HepG2 (cell line): ENCODE measurements around the gene HDAC4. TPM values are rescaled to one million over a fixed set of nuclear protein-coding genes. Genes with fewer than 3 reads are reported as not detected.

Source experiments
- AHR ChIP-seq: IDR thresholded peaks from 2 replicates; pipeline ENCODE4 v1.6.1; 2018; ENCODE audit warnings: missing genetic modification reagents, missing compliant biosample characterization
- ETV6 ChIP-seq: sonication (generic); formaldehyde crosslinking; conservative IDR thresholded peaks from 2 replicates; pipeline ENCODE4 v1.4.0; 2020; ENCODE audit warnings: missing genetic modification reagents
- GPN1 ChIP-seq: sonication (generic); formaldehyde crosslinking; IDR thresholded peaks from 2 replicates; pipeline ENCODE4 v1.5.1; 2020; ENCODE audit warnings: missing genetic modification reagents, borderline replicate concordance
- HDAC1 ChIP-seq: sonication (generic); formaldehyde crosslinking; IDR thresholded peaks from 2 replicates; pipeline ENCODE4 v1.5.1; 2020; ENCODE audit warnings: mild to moderate bottlenecking, missing genetic modification reagents
- HNRNPL ChIP-seq: fragments of 200-400 bp; formaldehyde crosslinking; IDR thresholded peaks from 2 replicates; pipeline ENCODE4 v1.6.1; 2017; ENCODE audit warnings: mild to moderate bottlenecking, low read depth, low read length
- KMT2A ChIP-seq: sonication (generic); formaldehyde crosslinking; IDR thresholded peaks from 2 replicates; pipeline ENCODE4 v1.4.0; 2020; ENCODE audit warnings: missing genetic modification reagents
- NRL ChIP-seq: sonication (generic); formaldehyde crosslinking; IDR thresholded peaks from 2 replicates; pipeline ENCODE4 v1.5.0; 2020; ENCODE audit warnings: missing genetic modification reagents, mild to moderate bottlenecking, moderate library complexity, borderline replicate concordance
- PHF8 ChIP-seq: sonication (generic); formaldehyde crosslinking; IDR thresholded peaks from 2 replicates; pipeline ENCODE4 v1.5.0; 2020; ENCODE audit warnings: missing genetic modification reagents
- ZBTB33 ChIP-seq: sonication (generic); formaldehyde crosslinking; IDR thresholded peaks from 2 replicates; pipeline ENCODE4 v1.4.0; 2020; ENCODE audit warnings: missing genetic modification reagents
- ZBTB38 ChIP-seq: sonication (generic); formaldehyde crosslinking; IDR thresholded peaks from 2 replicates; pipeline ENCODE4 v1.5.1; 2020; ENCODE audit warnings: mild to moderate bottlenecking, missing genetic modification reagents
- ZEB1 ChIP-seq: IDR thresholded peaks from 2 replicates; pipeline ENCODE4 v1.6.1; 2012; ENCODE audit warnings: mild to moderate bottlenecking, low read depth, inconsistent platforms; ENCODE audit not compliant: insufficient replicate concordance
- ZNF274 ChIP-seq: sonication (generic); formaldehyde crosslinking; IDR thresholded peaks from 2 replicates; pipeline ENCODE4 v1.5.1; 2020; ENCODE audit warnings: mild to moderate bottlenecking, missing genetic modification reagents
- ZNF552 ChIP-seq: sonication (generic); formaldehyde crosslinking; IDR thresholded peaks from 2 replicates; pipeline ENCODE4 v1.9.0; 2022; ENCODE audit warnings: missing genetic modification reagents, mild to moderate bottlenecking, borderline replicate concordance
- ZNF567 ChIP-seq: sonication (generic); formaldehyde crosslinking; IDR thresholded peaks from 2 replicates; pipeline ENCODE4 v1.8.1; 2023; ENCODE audit warnings: mild to moderate bottlenecking, missing genetic modification reagents, borderline replicate concordance
- polyA plus RNA-seq, 8 experiments: library from polyadenylated mRNA; depleted of rRNA in 3 of 8; stranded (reverse) in 7 of 8; unstranded in 1 of 8; fragments of >200 nt; fragmentation: Illumina TruSeq in 4 of 8; extraction: Trizol in 4 of 8; gene quantifications; 2 replicates each; pipeline versions ENCODE4 v1.2.1 to v1.2.3, GENCODE V29; 2011 to 2016; ENCODE audit warnings: low read depth in 4 of 8, missing spikeins in 1 of 8, mixed read lengths in 1 of 8; ENCODE audit not compliant: insufficient read depth in 1 of 8
- total RNA-seq, 5 experiments: library from RNA; depleted of rRNA; stranded (reverse); fragments of >200 nt; fragmentation: Illumina TruSeq; extraction: Trizol; gene quantifications; 2 replicates each; pipeline ENCODE4 v1.2.3, GENCODE V29; 2016; ENCODE audit warnings: low read depth in 1 of 5
- TF ChIP-seq, protein P1 (sequence below): sonication (generic); formaldehyde crosslinking; IDR thresholded peaks from 2 replicates; pipeline ENCODE4 v1.5.1; 2020; ENCODE audit warnings: mild to moderate bottlenecking, missing genetic modification reagents, moderate library complexity
- TF ChIP-seq, protein P2 (sequence below): IDR thresholded peaks from 2 replicates; pipeline ENCODE4 v1.6.1; 2012; ENCODE audit warnings: inconsistent platforms
- TF ChIP-seq, protein P3 (sequence below): sonication (generic); formaldehyde crosslinking; IDR thresholded peaks from 2 replicates; pipeline ENCODE4 v1.5.0; 2020; ENCODE audit warnings: mild to moderate bottlenecking, missing genetic modification reagents, borderline replicate concordance

HDAC4 gene
- total and polyA plus RNA-seq, 2 of the 13 experiments (the other 11 are each of a cell fraction or from before 2014, with no cell fraction given), result 10.1 to 11.5 TPM

DNA sequence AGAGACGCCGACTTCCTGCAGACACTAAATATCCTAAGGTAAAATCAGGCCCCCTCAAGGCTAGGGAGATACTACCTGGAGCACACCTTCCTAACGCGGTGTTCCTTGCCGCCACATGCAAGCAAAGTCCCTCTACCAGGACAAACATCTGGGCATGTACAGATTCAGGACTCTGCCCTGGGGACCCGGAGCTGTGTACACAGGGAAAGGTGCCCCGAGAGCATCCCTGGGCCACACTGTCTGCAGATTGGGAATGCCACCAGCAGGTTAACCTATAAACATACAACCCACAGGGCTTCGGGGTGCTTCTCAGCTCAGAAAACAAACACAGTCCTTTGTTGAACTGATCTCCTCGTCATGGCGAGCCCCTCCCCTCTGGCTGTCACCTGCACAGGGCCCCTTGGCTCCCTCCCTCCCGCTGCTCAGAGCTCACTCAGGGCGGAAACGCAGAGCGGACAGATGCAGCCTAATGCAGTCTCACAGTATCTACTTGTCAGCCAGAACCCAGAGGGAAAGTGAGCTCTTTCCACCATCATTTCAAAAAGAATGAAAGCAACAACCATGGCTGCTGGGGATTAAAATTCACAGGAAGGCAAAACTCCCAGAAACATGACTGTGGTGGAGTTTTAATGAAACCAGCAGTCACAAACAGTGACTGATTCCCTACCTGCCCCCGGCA is 218.8 kb downstream of the HDAC4 start (continued):
- TF ChIP-seq, protein P1, sequence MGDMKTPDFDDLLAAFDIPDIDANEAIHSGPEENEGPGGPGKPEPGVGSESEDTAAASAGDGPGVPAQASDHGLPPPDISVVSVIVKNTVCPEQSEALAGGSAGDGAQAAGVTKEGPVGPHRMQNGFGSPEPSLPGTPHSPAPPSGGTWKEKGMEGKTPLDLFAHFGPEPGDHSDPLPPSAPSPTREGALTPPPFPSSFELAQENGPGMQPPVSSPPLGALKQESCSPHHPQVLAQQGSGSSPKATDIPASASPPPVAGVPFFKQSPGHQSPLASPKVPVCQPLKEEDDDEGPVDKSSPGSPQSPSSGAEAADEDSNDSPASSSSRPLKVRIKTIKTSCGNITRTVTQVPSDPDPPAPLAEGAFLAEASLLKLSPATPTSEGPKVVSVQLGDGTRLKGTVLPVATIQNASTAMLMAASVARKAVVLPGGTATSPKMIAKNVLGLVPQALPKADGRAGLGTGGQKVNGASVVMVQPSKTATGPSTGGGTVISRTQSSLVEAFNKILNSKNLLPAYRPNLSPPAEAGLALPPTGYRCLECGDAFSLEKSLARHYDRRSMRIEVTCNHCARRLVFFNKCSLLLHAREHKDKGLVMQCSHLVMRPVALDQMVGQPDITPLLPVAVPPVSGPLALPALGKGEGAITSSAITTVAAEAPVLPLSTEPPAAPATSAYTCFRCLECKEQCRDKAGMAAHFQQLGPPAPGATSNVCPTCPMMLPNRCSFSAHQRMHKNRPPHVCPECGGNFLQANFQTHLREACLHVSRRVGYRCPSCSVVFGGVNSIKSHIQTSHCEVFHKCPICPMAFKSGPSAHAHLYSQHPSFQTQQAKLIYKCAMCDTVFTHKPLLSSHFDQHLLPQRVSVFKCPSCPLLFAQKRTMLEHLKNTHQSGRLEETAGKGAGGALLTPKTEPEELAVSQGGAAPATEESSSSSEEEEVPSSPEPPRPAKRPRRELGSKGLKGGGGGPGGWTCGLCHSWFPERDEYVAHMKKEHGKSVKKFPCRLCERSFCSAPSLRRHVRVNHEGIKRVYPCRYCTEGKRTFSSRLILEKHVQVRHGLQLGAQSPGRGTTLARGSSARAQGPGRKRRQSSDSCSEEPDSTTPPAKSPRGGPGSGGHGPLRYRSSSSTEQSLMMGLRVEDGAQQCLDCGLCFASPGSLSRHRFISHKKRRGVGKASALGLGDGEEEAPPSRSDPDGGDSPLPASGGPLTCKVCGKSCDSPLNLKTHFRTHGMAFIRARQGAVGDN, result peak; percentile 54
- TF ChIP-seq HDAC1 (CRISPR knock-in tag) (0 out of 2 replicates have a peak, but pooled peaks have one; percentile 30), HNRNPL (0 out of 2 replicates have a peak, but pooled peaks have one; percentile 41), ZEB1 (peak; percentile 26), ZNF567 (CRISPR knock-in tag) (no peak), ZBTB33 (CRISPR knock-in tag) (peak; percentile 57; the same call in 1 of the 2 replicates), ZBTB38 (CRISPR knock-in tag) (0 out of 2 replicates have a peak, but pooled peaks have one; percentile 57), ZNF274 (CRISPR knock-in tag) (0 out of 2 replicates have a peak, but pooled peaks have one; percentile 68), NRL (peak; percentile 22; the same call in 1 of the 2 replicates), KMT2A (CRISPR knock-in tag) (no peak), ETV6 (no peak), ZNF552 (no peak), PHF8 (0 out of 2 replicates have a peak, but pooled peaks have one; percentile 20), GPN1 (no peak), AHR (CRISPR knock-in tag) (no peak)
- TF ChIP-seq, protein P2, sequence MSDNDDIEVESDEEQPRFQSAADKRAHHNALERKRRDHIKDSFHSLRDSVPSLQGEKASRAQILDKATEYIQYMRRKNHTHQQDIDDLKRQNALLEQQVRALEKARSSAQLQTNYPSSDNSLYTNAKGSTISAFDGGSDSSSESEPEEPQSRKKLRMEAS, result peak; percentile 57
- TF ChIP-seq, protein P3, sequence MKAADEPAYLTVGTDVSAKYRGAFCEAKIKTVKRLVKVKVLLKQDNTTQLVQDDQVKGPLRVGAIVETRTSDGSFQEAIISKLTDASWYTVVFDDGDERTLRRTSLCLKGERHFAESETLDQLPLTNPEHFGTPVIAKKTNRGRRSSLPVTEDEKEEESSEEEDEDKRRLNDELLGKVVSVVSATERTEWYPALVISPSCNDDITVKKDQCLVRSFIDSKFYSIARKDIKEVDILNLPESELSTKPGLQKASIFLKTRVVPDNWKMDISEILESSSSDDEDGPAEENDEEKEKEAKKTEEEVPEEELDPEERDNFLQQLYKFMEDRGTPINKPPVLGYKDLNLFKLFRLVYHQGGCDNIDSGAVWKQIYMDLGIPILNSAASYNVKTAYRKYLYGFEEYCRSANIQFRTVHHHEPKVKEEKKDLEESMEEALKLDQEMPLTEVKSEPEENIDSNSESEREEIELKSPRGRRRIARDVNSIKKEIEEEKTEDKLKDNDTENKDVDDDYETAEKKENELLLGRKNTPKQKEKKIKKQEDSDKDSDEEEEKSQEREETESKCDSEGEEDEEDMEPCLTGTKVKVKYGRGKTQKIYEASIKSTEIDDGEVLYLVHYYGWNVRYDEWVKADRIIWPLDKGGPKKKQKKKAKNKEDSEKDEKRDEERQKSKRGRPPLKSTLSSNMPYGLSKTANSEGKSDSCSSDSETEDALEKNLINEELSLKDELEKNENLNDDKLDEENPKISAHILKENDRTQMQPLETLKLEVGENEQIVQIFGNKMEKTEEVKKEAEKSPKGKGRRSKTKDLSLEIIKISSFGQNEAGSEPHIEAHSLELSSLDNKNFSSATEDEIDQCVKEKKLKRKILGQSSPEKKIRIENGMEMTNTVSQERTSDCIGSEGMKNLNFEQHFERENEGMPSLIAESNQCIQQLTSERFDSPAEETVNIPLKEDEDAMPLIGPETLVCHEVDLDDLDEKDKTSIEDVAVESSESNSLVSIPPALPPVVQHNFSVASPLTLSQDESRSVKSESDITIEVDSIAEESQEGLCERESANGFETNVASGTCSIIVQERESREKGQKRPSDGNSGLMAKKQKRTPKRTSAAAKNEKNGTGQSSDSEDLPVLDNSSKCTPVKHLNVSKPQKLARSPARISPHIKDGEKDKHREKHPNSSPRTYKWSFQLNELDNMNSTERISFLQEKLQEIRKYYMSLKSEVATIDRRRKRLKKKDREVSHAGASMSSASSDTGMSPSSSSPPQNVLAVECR (CRISPR knock-in tag), result no peak
